GM12878 (cell line): ENCODE measurements around the gene DNAI2.

ENCODE experiments used
- ASH2L ChIP-seq: fragments of 300-600, 200-600 bp; sonication (generic); IDR thresholded peaks from 2 replicates; pipeline ENCODE4 v1.6.1; 2017; ENCODE audit warnings: low read depth, mild to moderate bottlenecking, borderline replicate concordance
- GABPA ChIP-seq: IDR thresholded peaks from 2 replicates; pipeline ENCODE4 v1.6.1; 2014; ENCODE audit warnings: antibody characterized with exemption, low read depth, mild to moderate bottlenecking, inconsistent platforms
- JUND ChIP-seq: IDR thresholded peaks from 2 replicates; pipeline ENCODE4 v1.6.1; 2012; ENCODE audit warnings: low read depth, mild to moderate bottlenecking, low read length, improper control_type of control experiment, moderate library complexity
- NFYB ChIP-seq: IDR thresholded peaks from 2 replicates; pipeline ENCODE4 v1.6.1; 2011; ENCODE audit warnings: low read depth, mild to moderate bottlenecking, low read length, improper control_type of control experiment, moderate library complexity; ENCODE audit not compliant: insufficient read depth
- NRF1 ChIP-seq: conservative IDR thresholded peaks from 2 replicates; pipeline ENCODE4 v1.6.1; 2011; ENCODE audit warnings: mild to moderate bottlenecking, low read depth, low read length, improper control_type of control experiment
- RAD21 ChIP-seq: IDR thresholded peaks from 2 replicates; pipeline ENCODE4 v1.6.1; 2011; ENCODE audit warnings: mild to moderate bottlenecking, low read depth, low read length, moderate library complexity; ENCODE audit not compliant: insufficient read depth
- RELA ChIP-seq: fragments of 450-650 bp; IDR thresholded peaks from 2 replicates; pipeline ENCODE4 v1.8.0; 2014; ENCODE audit warnings: borderline replicate concordance; ENCODE audit not compliant: partially characterized antibody
- RFX5 ChIP-seq: IDR thresholded peaks from 2 replicates; pipeline ENCODE4 v1.6.1; 2011; ENCODE audit warnings: low read depth, low read length, improper control_type of control experiment
- SP1 ChIP-seq: IDR thresholded peaks from one replicate; pipeline ENCODE4 v1.6.1; 2011; ENCODE audit warnings: low read depth, low read length
- TAF1 ChIP-seq: IDR thresholded peaks from 2 replicates; pipeline ENCODE4 v1.6.1; 2011; ENCODE audit warnings: mild to moderate bottlenecking, low read depth, low read length, borderline replicate concordance
- TF ChIP-seq, protein P1 (sequence below), 3 experiments: IDR thresholded peaks in 2 of 3; conservative IDR thresholded peaks in 1 of 3; 2 replicates each; pipeline ENCODE4 v1.5.1; 2011; ENCODE audit warnings: low read depth in 3 of 3, low read length in 3 of 3, mild to moderate bottlenecking in 3 of 3, control low read depth in 2 of 3, moderate library complexity in 2 of 3, inconsistent platforms in 1 of 3, mixed read lengths in 1 of 3; ENCODE audit not compliant: control insufficient read depth in 2 of 3, insufficient read depth in 1 of 3; ENCODE audit errors: extremely low read depth in 1 of 3

DNA sequence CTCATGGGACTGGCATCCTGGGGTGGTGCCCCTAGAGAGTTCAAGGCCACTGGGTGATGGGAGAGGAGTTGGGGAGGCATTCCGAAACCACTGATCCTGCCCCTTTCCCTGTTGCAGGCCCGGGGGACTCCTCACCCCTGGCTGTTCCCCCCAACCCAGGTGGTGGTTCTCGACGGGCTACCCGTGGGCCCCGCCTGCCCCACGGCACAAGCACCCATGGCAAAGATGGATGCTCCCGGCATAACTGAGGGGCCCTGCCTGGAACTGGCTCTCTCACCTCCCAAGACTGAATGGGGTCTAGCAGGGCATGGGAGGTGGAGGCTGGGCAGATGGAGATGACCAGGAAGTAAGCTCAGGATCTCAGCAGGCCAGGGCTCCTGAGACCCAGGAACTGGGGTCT lies 81.0 kb downstream of the DNAI2 start:
- no peak for TF ChIP-seq JUND
- TF ChIP-seq, protein P1, sequence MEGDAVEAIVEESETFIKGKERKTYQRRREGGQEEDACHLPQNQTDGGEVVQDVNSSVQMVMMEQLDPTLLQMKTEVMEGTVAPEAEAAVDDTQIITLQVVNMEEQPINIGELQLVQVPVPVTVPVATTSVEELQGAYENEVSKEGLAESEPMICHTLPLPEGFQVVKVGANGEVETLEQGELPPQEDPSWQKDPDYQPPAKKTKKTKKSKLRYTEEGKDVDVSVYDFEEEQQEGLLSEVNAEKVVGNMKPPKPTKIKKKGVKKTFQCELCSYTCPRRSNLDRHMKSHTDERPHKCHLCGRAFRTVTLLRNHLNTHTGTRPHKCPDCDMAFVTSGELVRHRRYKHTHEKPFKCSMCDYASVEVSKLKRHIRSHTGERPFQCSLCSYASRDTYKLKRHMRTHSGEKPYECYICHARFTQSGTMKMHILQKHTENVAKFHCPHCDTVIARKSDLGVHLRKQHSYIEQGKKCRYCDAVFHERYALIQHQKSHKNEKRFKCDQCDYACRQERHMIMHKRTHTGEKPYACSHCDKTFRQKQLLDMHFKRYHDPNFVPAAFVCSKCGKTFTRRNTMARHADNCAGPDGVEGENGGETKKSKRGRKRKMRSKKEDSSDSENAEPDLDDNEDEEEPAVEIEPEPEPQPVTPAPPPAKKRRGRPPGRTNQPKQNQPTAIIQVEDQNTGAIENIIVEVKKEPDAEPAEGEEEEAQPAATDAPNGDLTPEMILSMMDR (IDR thresholded peaks at IDR 0.05 in 2 of 3, conservative IDR thresholded peaks at IDR 0.05 in 1 of 3; ENCODE audit: control insufficient read depth in 2 of 3, extremely low read depth in 1 of 3, insufficient read depth in 1 of 3, low read depth in 3 of 3, low read length in 3 of 3) = no peak
- TF ChIP-seq SP1 = no peak
- TF ChIP-seq RELA = no peak
- TF ChIP-seq TAF1 = no peak
- no peak for TF ChIP-seq NRF1
- TF ChIP-seq ASH2L = no peak
- no peak for TF ChIP-seq RFX5
- no peak for TF ChIP-seq RAD21
- TF ChIP-seq GABPA = no peak
- no peak for TF ChIP-seq NFYB
